IMR-90 (cell line): Measurements from ENCODE around the gene ALAS2. TPM values are rescaled to one million over a fixed set of nuclear protein-coding genes. Genes with fewer than 3 reads are reported as not detected.

ENCODE experiments used
- ATAC-seq: fragments of 200-7000 bp; cut with Tn5 transposase; 2 replicates; pipeline ENCODE4 v1.9.1; 2020; ENCODE audit warnings: low read depth, mild to moderate bottlenecking, moderate library complexity
- BruUV-seq: library from RNA; stranded (reverse); fragments of 400-500 nt; replicated peaks from 2 replicates; lab custom pipeline; 2021; lab: Mats Ljungman, UMichigan
- CTCF ChIA-PET: fragments of 300-600 bp; formaldehyde crosslinking; extraction: SDS; loops from one replicate; lab custom pipeline; 2021; ENCODE audit warnings: antibody characterized with exemption; lab: Yijun Ruan, JAX
- POLR2A ChIA-PET: fragments of 300-600 bp; sonication (Branson Sonifier 250); formaldehyde crosslinking; loops from one replicate; lab custom pipeline; 2022; ENCODE audit warnings: antibody characterized with exemption; ENCODE audit not compliant: unreplicated experiment; lab: Charles Lee
- DNase-seq: peaks from one replicate; pipeline ENCODE4 v3.0.0; 2013
- H2AFZ ChIP-seq: replicated peaks from 2 replicates; pipeline ENCODE3; 2013; ENCODE audit warnings: low read length, mild to moderate bottlenecking; ENCODE audit not compliant: poor library complexity
- H2AK5ac ChIP-seq: 2 replicates; pipeline ENCODE4 v1.6.1; 2013; ENCODE audit warnings: low read depth, low read length, inconsistent platforms
- H2AK9ac ChIP-seq: replicated peaks from 2 replicates; pipeline ENCODE3; 2013; ENCODE audit warnings: mild to moderate bottlenecking, low read depth, low read length, moderate library complexity; ENCODE audit not compliant: poor library complexity
- H2BK120ac ChIP-seq: 2 replicates; pipeline ENCODE4 v1.6.1; 2013; ENCODE audit warnings: low read depth, low read length, inconsistent platforms
- H2BK15ac ChIP-seq: 3 replicates; pipeline ENCODE4 v1.6.1; 2013; ENCODE audit warnings: low read depth, low read length, inconsistent platforms
- H2BK20ac ChIP-seq: 2 replicates; pipeline ENCODE4 v1.6.1; 2013; ENCODE audit warnings: low read depth, mild to moderate bottlenecking, inconsistent platforms, low read length, moderate library complexity
- H2BK5ac ChIP-seq: 2 replicates; pipeline ENCODE4 v1.6.1; 2013; ENCODE audit warnings: mild to moderate bottlenecking, low read depth, low read length, inconsistent platforms; ENCODE audit not compliant: poor library complexity, severe bottlenecking
- H3K14ac ChIP-seq: replicated peaks from 2 replicates; pipeline ENCODE4 v1.6.1; 2013; ENCODE audit warnings: low read depth, low read length, inconsistent platforms
- H3K18ac ChIP-seq: 2 replicates; pipeline ENCODE4 v1.6.1; 2013; ENCODE audit warnings: low read depth, low read length, control low read depth
- H3K23ac ChIP-seq: 2 replicates; pipeline ENCODE4 v1.6.1; 2013; ENCODE audit warnings: low read depth, low read length, inconsistent platforms
- H3K27ac ChIP-seq: 2 replicates; pipeline ENCODE4 v1.5.1; 2013; ENCODE audit warnings: mild to moderate bottlenecking, control low read depth, low read length; ENCODE audit not compliant: insufficient read depth
- H3K27me3 ChIP-seq: 2 replicates; pipeline ENCODE4 v1.6.1; 2013; ENCODE audit warnings: low read length; ENCODE audit not compliant: control insufficient read depth, insufficient read depth
- H3K36me3 ChIP-seq: 2 replicates; pipeline ENCODE4 v1.6.1; 2013; ENCODE audit warnings: low read length, mixed read lengths; ENCODE audit not compliant: control insufficient read depth, insufficient read depth
- H3K4ac ChIP-seq: 2 replicates; pipeline ENCODE4 v1.6.1; 2013; ENCODE audit warnings: low read depth, low read length, inconsistent platforms
- H3K4me1 ChIP-seq: 2 replicates; pipeline ENCODE4 v1.6.1; 2013; ENCODE audit warnings: low read length, mixed read lengths; ENCODE audit not compliant: control insufficient read depth, insufficient read depth
- H3K4me2 ChIP-seq: 2 replicates; pipeline ENCODE4 v1.6.1; 2013; ENCODE audit warnings: low read depth, mild to moderate bottlenecking, control low read depth, low read length, moderate library complexity
- H3K4me3 ChIP-seq: 2 replicates; pipeline ENCODE4 v1.5.1; 2013; ENCODE audit warnings: low read depth, mild to moderate bottlenecking, control low read depth, low read length, moderate library complexity; ENCODE audit not compliant: insufficient read depth
- H3K56ac ChIP-seq: 2 replicates; pipeline ENCODE4 v1.6.1; 2013; ENCODE audit warnings: low read length, inconsistent platforms; ENCODE audit not compliant: insufficient read depth; ENCODE audit errors: extremely low read depth
- H3K79me1 ChIP-seq, 2 experiments: 2 replicates each; pipeline ENCODE4 v1.6.1; 2013; ENCODE audit warnings: low read length in 2 of 2, inconsistent platforms in 1 of 2, low read depth in 1 of 2
- H3K9ac ChIP-seq: 2 replicates; pipeline ENCODE4 v1.6.1; 2013; ENCODE audit warnings: low read depth, low read length, control low read depth
- H3K9me1 ChIP-seq: 2 replicates; pipeline ENCODE4 v1.6.1; 2013; ENCODE audit warnings: low read length, inconsistent platforms; ENCODE audit not compliant: insufficient read depth
- H3K9me3 ChIP-seq: 2 replicates; pipeline ENCODE4 v1.6.1; 2013; ENCODE audit warnings: low read length; ENCODE audit not compliant: control insufficient read depth, insufficient read depth
- H4K20me1 ChIP-seq: 2 replicates; pipeline ENCODE4 v1.6.1; 2013; ENCODE audit warnings: low read length, inconsistent platforms; ENCODE audit not compliant: insufficient read depth
- H4K5ac ChIP-seq: 2 replicates; pipeline ENCODE4 v1.6.1; 2013; ENCODE audit warnings: mild to moderate bottlenecking, low read depth, low read length, control low read depth
- H4K8ac ChIP-seq, 2 experiments: 2 replicates each; pipeline ENCODE4 v1.6.1; 2013; ENCODE audit warnings: low read depth in 2 of 2, low read length in 2 of 2, control low read depth in 1 of 2, inconsistent platforms in 1 of 2
- H4K91ac ChIP-seq: 2 replicates; pipeline ENCODE4 v1.6.1; 2013; ENCODE audit warnings: low read depth, low read length, inconsistent platforms; ENCODE audit not compliant: insufficient read depth
- BHLHE40 ChIP-seq: fragments of 150-350 bp; IDR thresholded peaks from 2 replicates; pipeline ENCODE4 v1.6.1; 2016; ENCODE audit warnings: mild to moderate bottlenecking, low read depth, low read length
- CEBPB ChIP-seq: IDR thresholded peaks from 2 replicates; pipeline ENCODE4 v1.6.1; 2012; ENCODE audit warnings: low read depth, low read length, improper control_type of control experiment
- CHD1 ChIP-seq: IDR thresholded peaks from 2 replicates; pipeline ENCODE4 v1.6.1; 2012; ENCODE audit warnings: low read depth, low read length, improper control_type of control experiment
- CTCF ChIP-seq: conservative IDR thresholded peaks from 2 replicates; pipeline ENCODE4 v1.5.1; 2012; ENCODE audit warnings: mild to moderate bottlenecking, low read depth, low read length, improper control_type of control experiment
- ELK1 ChIP-seq: fragments of 150-350 bp; IDR thresholded peaks from 2 replicates; pipeline ENCODE4 v1.6.1; 2016; ENCODE audit warnings: low read depth, mild to moderate bottlenecking, low read length, moderate library complexity, borderline replicate concordance
- FOS ChIP-seq: fragments of 150-350 bp; IDR thresholded peaks from 2 replicates; pipeline ENCODE4 v1.6.1; 2016; ENCODE audit warnings: low read depth, low read length
- MAFK ChIP-seq: IDR thresholded peaks from 2 replicates; pipeline ENCODE4 v1.6.1; 2012; ENCODE audit warnings: low read depth, low read length, improper control_type of control experiment
- MAZ ChIP-seq: IDR thresholded peaks from 2 replicates; pipeline ENCODE4 v1.6.1; 2012; ENCODE audit warnings: low read depth, mild to moderate bottlenecking, low read length, improper control_type of control experiment, moderate library complexity, borderline replicate concordance
- MXI1 ChIP-seq: IDR thresholded peaks from 2 replicates; pipeline ENCODE4 v1.6.1; 2012; ENCODE audit warnings: low read depth, mild to moderate bottlenecking, low read length, moderate library complexity, borderline replicate concordance
- NFE2L2 ChIP-seq: fragments of 150-350 bp; IDR thresholded peaks from 2 replicates; pipeline ENCODE4 v1.6.1; 2016; ENCODE audit warnings: low read depth, mild to moderate bottlenecking, low read length
- POLR2A ChIP-seq: IDR thresholded peaks from 2 replicates; pipeline ENCODE4 v1.6.1; 2012; ENCODE audit warnings: mild to moderate bottlenecking, low read depth, low read length
- RAD21 ChIP-seq: IDR thresholded peaks from 2 replicates; pipeline ENCODE4 v1.6.1; 2012; ENCODE audit warnings: low read length, improper control_type of control experiment
- RCOR1 ChIP-seq: IDR thresholded peaks from 2 replicates; pipeline ENCODE4 v1.6.1; 2012; ENCODE audit warnings: mild to moderate bottlenecking, low read length, improper control_type of control experiment; ENCODE audit not compliant: insufficient replicate concordance
- RFX5 ChIP-seq: IDR thresholded peaks from 2 replicates; pipeline ENCODE4 v1.8.0; 2012; ENCODE audit warnings: low read depth, mild to moderate bottlenecking, low read length, moderate library complexity
- SMC3 ChIP-seq: fragments of 150-350 bp; IDR thresholded peaks from 2 replicates; pipeline ENCODE4 v1.6.1; 2016; ENCODE audit warnings: low read depth, mild to moderate bottlenecking, antibody characterized with exemption, low read length, moderate library complexity
- USF2 ChIP-seq: fragments of 150-350 bp; IDR thresholded peaks from 2 replicates; pipeline ENCODE4 v1.6.1; 2017; ENCODE audit warnings: mild to moderate bottlenecking, antibody characterized with exemption, low read length, low read depth
- WGBS, 2 experiments: methylation state at CpG; one replicate each; pipeline versions ENCODE4 v1.1.5 to v1.1.7; 2013; ENCODE audit warnings: missing lambda C conversion rate in 2 of 2; ENCODE audit not compliant: insufficient read length in 1 of 2; ENCODE audit errors: extremely low coverage in 2 of 2; 5-methylcytosine and 5-hydroxymethylcytosine counted together
- dilution Hi-C: fragments of 300-500 bp; cut with HindIII; formaldehyde crosslinking; loops from one replicate; pipeline ENCODE4 v1.14.3; 2018; ENCODE audit warnings: low sequenced_read_pairs; ENCODE audit not compliant: unreplicated experiment
- in situ Hi-C: fragments of 300-500 bp; cut with MboI; formaldehyde crosslinking; loops from 3 replicates; pipeline ENCODE4 v1.14.3; 2019; ENCODE audit warnings: low sequenced_read_pairs, inconsistent platforms, mixed read lengths
- intact Hi-C: fragments of 100-400 bp; cut with micrococcal nuclease; formaldehyde crosslinking; loops from 2 replicates; pipeline ENCODE4 v1.10.0; 2022
- polyA plus RNA-seq, 3 experiments: library from polyadenylated mRNA; depleted of rRNA; stranded (reverse); fragments of >200 nt; gene quantifications; 2 replicates each; pipeline ENCODE4 v1.2.3, GENCODE V29; 2012; ENCODE audit warnings: low replicate concordance in 1 of 3
- total RNA-seq: library from RNA; depleted of rRNA; stranded (reverse); fragments of >200 nt; gene quantifications from 2 replicates; pipeline ENCODE4 v1.2.3, GENCODE V29; 2012

Gene ALAS2
- total and polyA plus RNA-seq, 2 of the 4 experiments (the other 2 are of a cell fraction), result not detected

- in situ Hi-C loops, result no loop called here
- H2AK5ac ChIP-seq, result no peak overlapping the region
- CTCF ChIA-PET, result no interaction called here
- no peak overlapping the region for H3K4me3 ChIP-seq
- H3K36me3 ChIP-seq, result no peaks in the 10 kb centered on the region
- dilution Hi-C loops, result no loop called here
- peaks cover 10% of the 10 kb centered on the region for H3K27me3 ChIP-seq
- H3K79me1 ChIP-seq, result no peaks in the 10 kb centered on the region
- TF ChIP-seq CHD1 (no peak), POLR2A (no peak), NFE2L2 (no peak), CEBPB (no peak), FOS (no peak), RFX5 (no peak), MAZ (no peak), CTCF (no peak), RAD21 (no peak), BHLHE40 (no peak), RCOR1 (no peak), ELK1 (no peak), SMC3 (no peak), USF2 (no peak), MAFK (no peak), MXI1 (no peak)
- no peak overlapping the region for H2AK9ac ChIP-seq
- no peaks in the 10 kb centered on the region for H3K4me1 ChIP-seq
- intact Hi-C loops, result no loop called here
- no peak overlapping the region for H4K5ac ChIP-seq
- no peak overlapping the region for H3K14ac ChIP-seq
- no peak for ATAC-seq
- no peak overlapping the region for H2BK15ac ChIP-seq
- no peak overlapping the region for H4K91ac ChIP-seq
- no peak overlapping the region for H3K56ac ChIP-seq
- no peak for DNase-seq
- H3K9me3 ChIP-seq, result no peaks in the 10 kb centered on the region
- H3K4ac ChIP-seq, result no peak overlapping the region
- no peak overlapping the region for H3K18ac ChIP-seq
- no peak overlapping the region for H3K27ac ChIP-seq
- no peak overlapping the region for H2BK20ac ChIP-seq
- no peak overlapping the region for H2AFZ ChIP-seq
- no peak overlapping the region for H3K9ac ChIP-seq
- no peaks in the 10 kb centered on the region for H4K20me1 ChIP-seq
- H4K8ac ChIP-seq, result no peak overlapping the region
- no peak overlapping the region for H2BK5ac ChIP-seq
- H3K4me2 ChIP-seq, result no peak overlapping the region
- no TSS peak for BruUV-seq
- H2BK120ac ChIP-seq, result no peak overlapping the region
- no peaks in the 10 kb centered on the region for H3K9me1 ChIP-seq
- no peak overlapping the region for H3K23ac ChIP-seq
- POLR2A ChIA-PET, result no interaction called here
- whole genome bisulfite sequencing, 2 experiments, result 20% methylated on average over 1 of the region's 2 CpGs; no CpG with 5 or more reads in 1 of the 2 experiments
Observed at GRCh38 chrX:55026840-55027239, 3.9 kb downstream of the ALAS2 start.
